ENCODE results near the gene MMP23B. TPM values are rescaled to one million over a fixed set of nuclear protein-coding genes. Genes with fewer than 3 reads are reported as not detected.
A peak's percentile ranks its signal among the peaks of the same experiment; 100 is the strongest.

MMP23B gene
- total and polyA plus RNA-seq, 11 donors, result 10.4 to 128 (median 59.0) TPM

GRCh38 chr1:1601564-1602303 lies 30.2 kb upstream of the MMP23B start:
- ATAC-seq, result no peak
- WGBS, 4 donors, result 89 to 93% (median 89%) methylated on average over 8 to 15 of the region's 15 CpGs
- intact Hi-C loops (cut with DNase I), result no loop called here
- Histone ChIP-seq H3K9me3 (no peaks in the 10 kb centered on the region), H3K4me1 (peaks cover 0 to 31% (median 11%) of the 10 kb centered on the region in 12 donors), H3K27ac (no peak overlapping the region), H3K4me3 (no peak overlapping the region), H3K36me3 (no peaks in the 10 kb centered on the region), H3K27me3 (peaks cover 6 to 57% (median 24%) of the 10 kb centered on the region in 9 donors)
- TF ChIP-seq CTCF (IDR thresholded peaks at IDR 0.05) (no peak), POLR2A (IDR thresholded peaks at IDR 0.05) (no peak)
- DNase-seq, result peak in 2 of 5 donors; percentile 18 to 48

- Histone ChIP-seq H3K4me1 (peaks cover 0 to 25% (median 9%) of the 10 kb centered on the region in 12 donors), H3K36me3 (no peaks in the 10 kb centered on the region), H3K4me3 (no peak overlapping the region), H3K9me3 (no peaks in the 10 kb centered on the region), H3K27ac (no peak overlapping the region), H3K27me3 (peaks cover 6 to 52% (median 24%) of the 10 kb centered on the region in 9 donors)
- ATAC-seq (no peak), DNase-seq (no peak)
- intact Hi-C loops (cut with DNase I), result no loop called here
- no peak for TF ChIP-seq CTCF (IDR thresholded peaks at IDR 0.05)
- TF ChIP-seq POLR2A (IDR thresholded peaks at IDR 0.05), result no peak
- 55 to 61% (median 58%) methylated on average over 18 of the region's 18 CpGs for WGBS, 4 donors
Measured at GRCh38 chr1:1602304-1602967, 29.5 kb upstream of the MMP23B start.

- Histone ChIP-seq H3K4me3 (no peak overlapping the region), H3K27me3 (peaks cover 6 to 46% (median 21%) of the 10 kb centered on the region in 9 donors), H3K9me3 (no peaks in the 10 kb centered on the region), H3K36me3 (no peaks in the 10 kb centered on the region), H3K4me1 (peaks cover 0 to 21% (median 6%) of the 10 kb centered on the region in 12 donors), H3K27ac (no peak overlapping the region)
- 61 to 83% (median 67%) methylated on average over 3 to 13 of the region's 13 CpGs for WGBS, 4 donors
- no peak for ATAC-seq
- no peak for TF ChIP-seq POLR2A (IDR thresholded peaks at IDR 0.05)
- TF ChIP-seq CTCF (IDR thresholded peaks at IDR 0.05), result no peak
- intact Hi-C loops (cut with DNase I), result no loop called here
- peak in 2 of 5 donors; percentile 18 to 19 for DNase-seq
Measured at GRCh38 chr1:1602968-1603506, 28.9 kb upstream of the MMP23B start.

Data from heart left ventricle (tissue), 16 donors.